B cell (primary cell): ENCODE data around the gene CCNI. TPM values are rescaled to one million over a fixed set of nuclear protein-coding genes. Genes with fewer than 3 reads are reported as not detected.

Experiments used
- ATAC-seq: fragments of 200-7000 bp; cut with Tn5 transposase; one replicate; pipeline ENCODE4 v1.10.0; 2021; ENCODE audit warnings: low read depth, mild to moderate bottlenecking, moderate number of reproducible peaks, moderate library complexity
- CTCF ChIA-PET: fragments of 350-600 bp; sonication (Branson Sonifier 250); formaldehyde crosslinking; loops from one replicate; lab custom pipeline; 2021; ENCODE audit warnings: antibody characterized with exemption, inconsistent platforms; lab: Charles Lee
- POLR2A ChIA-PET: fragments of 350-600 bp; sonication (Branson Sonifier 250); formaldehyde crosslinking; loops from one replicate; lab custom pipeline; 2021; ENCODE audit warnings: antibody characterized with exemption; lab: Charles Lee
- DNase-seq: peaks from one replicate; pipeline ENCODE4 v3.0.0; 2013
- H2AFZ ChIP-seq: 2 replicates; pipeline ENCODE4 v1.6.1; 2012; ENCODE audit warnings: mild to moderate bottlenecking, low read depth, low read length; ENCODE audit not compliant: insufficient read depth, poor library complexity, severe bottlenecking
- H3K27ac ChIP-seq, 2 donors: 1 replicate in 1 of 2; 2 replicates in 1 of 2; pipeline ENCODE4 v1.5.1; 2012 to 2013; ENCODE audit warnings: low read length in 2 of 2, mild to moderate bottlenecking in 2 of 2, moderate library complexity in 1 of 2
- H3K27me3 ChIP-seq, 4 experiments: fragments of 200-600 bp in 1 of 4; sonication (generic) in 1 of 4; replicated peaks in 1 of 4; 1 replicate in 2 of 4; 2 replicates in 2 of 4; pipeline versions ENCODE4 v1.6.1 to v1.7.0; 2013 to 2016; ENCODE audit warnings: low read length in 3 of 4, mild to moderate bottlenecking in 2 of 4, mixed read lengths in 1 of 4, moderate library complexity in 1 of 4; ENCODE audit not compliant: insufficient read depth in 4 of 4, control insufficient read depth in 3 of 4; ENCODE audit errors: control extremely low read depth in 1 of 4
- H3K36me3 ChIP-seq, 2 experiments: replicated peaks in 1 of 2; 1 replicate in 1 of 2; 2 replicates in 1 of 2; pipeline versions ENCODE4 v1.6.1 to v1.7.1; 2013; ENCODE audit warnings: low read length in 1 of 2; ENCODE audit not compliant: insufficient read depth in 2 of 2, control insufficient read depth in 1 of 2; ENCODE audit errors: control extremely low read depth in 1 of 2, extremely low read depth in 1 of 2
- H3K4me1 ChIP-seq, 2 donors: fragments of 200-600 bp in 1 of 2; sonication (generic) in 1 of 2; 1 replicate in 1 of 2; 2 replicates in 1 of 2; pipeline versions ENCODE4 v1.5.1 to v1.6.1; 2013 to 2017; ENCODE audit warnings: low read length in 2 of 2; ENCODE audit not compliant: control insufficient read depth in 2 of 2, insufficient read depth in 2 of 2
- H3K4me2 ChIP-seq: replicated peaks from 2 replicates; pipeline ENCODE3; 2012; ENCODE audit warnings: mild to moderate bottlenecking, low read depth, low read length; ENCODE audit not compliant: poor library complexity, severe bottlenecking
- H3K4me3 ChIP-seq, 5 experiments: fragments of 200-600 bp in 1 of 5; sonication (generic) in 1 of 5; 1 replicate in 3 of 5; 2 replicates in 2 of 5; pipeline versions ENCODE4 v1.5.1 to v1.7.0; 2011 to 2016; ENCODE audit warnings: low read length in 4 of 5, mild to moderate bottlenecking in 4 of 5, low read depth in 2 of 5, control low read depth in 1 of 5, moderate library complexity in 1 of 5; ENCODE audit not compliant: insufficient read depth in 1 of 5; ENCODE audit errors: control extremely low read depth in 1 of 5, extremely low read depth in 1 of 5
- H3K79me2 ChIP-seq: fragments of 200-600 bp; sonication (generic); one replicate; pipeline ENCODE4 v1.6.0; 2016; ENCODE audit warnings: low read length; ENCODE audit not compliant: control insufficient read depth, insufficient read depth
- H3K9ac ChIP-seq: fragments of 200-600 bp; sonication (generic); 2 replicates; pipeline ENCODE4 v1.6.1; 2017; ENCODE audit warnings: mild to moderate bottlenecking, low read length, moderate library complexity
- H3K9me3 ChIP-seq, 3 donors: one replicate each; pipeline versions ENCODE4 v1.6.1 to v1.7.1; 2013; ENCODE audit warnings: low read length in 2 of 3; ENCODE audit not compliant: control insufficient read depth in 2 of 3, insufficient read depth in 1 of 3; ENCODE audit errors: control extremely low read depth in 1 of 3
- H4K20me1 ChIP-seq: 2 replicates; pipeline ENCODE4 v1.6.0; 2012; ENCODE audit warnings: mild to moderate bottlenecking, low read length; ENCODE audit not compliant: insufficient read depth, control insufficient read depth, poor library complexity, severe bottlenecking
- H3K27ac Mint-ChIP-seq: one replicate; pipeline ENCODE4 v1.8.0; 2021; ENCODE audit warnings: mixed read lengths
- H3K27me3 Mint-ChIP-seq: one replicate; pipeline ENCODE4 v1.8.0; 2021; ENCODE audit warnings: mixed read lengths
- H3K4me1 Mint-ChIP-seq: one replicate; pipeline ENCODE4 v1.8.0; 2021; ENCODE audit warnings: mixed read lengths
- H3K4me3 Mint-ChIP-seq: one replicate; pipeline ENCODE4 v1.8.0; 2021; ENCODE audit warnings: mixed read lengths
- H3K9me3 Mint-ChIP-seq: one replicate; pipeline ENCODE4 v1.8.0; 2022; ENCODE audit warnings: mixed read lengths; ENCODE audit not compliant: insufficient read depth
- EZH2 ChIP-seq: IDR thresholded peaks from 2 replicates; pipeline ENCODE4 v1.6.1; 2012; ENCODE audit warnings: borderline replicate concordance, low read depth, mild to moderate bottlenecking, moderate library complexity, low read length; ENCODE audit not compliant: insufficient read depth, poor library complexity, severe bottlenecking
- WGBS: methylation state at CpG from one replicate; pipeline ENCODE4 v1.1.5; 2013; ENCODE audit warnings: missing lambda C conversion rate; ENCODE audit not compliant: insufficient coverage; 5-methylcytosine and 5-hydroxymethylcytosine counted together
- intact Hi-C: fragments of 100-400 bp; cut with micrococcal nuclease; formaldehyde crosslinking; loops from one replicate; pipeline ENCODE4 v1.10.0; 2022
- polyA plus RNA-seq: library from polyadenylated mRNA; depleted of rRNA; stranded (reverse); fragments of >200 nt; gene quantifications from 2 replicates; pipeline ENCODE4 v1.2.3, GENCODE V29; 2012
- total RNA-seq, 2 donors: library from RNA; stranded (reverse); fragments of 120-200 nt in 1 of 2; gene quantifications; 1 replicate in 1 of 2; 2 replicates in 1 of 2; pipeline versions ENCODE4 v1.2.3 to v1.2.4, GENCODE V29; 2013 to 2022
- TF ChIP-seq, protein P1 (sequence below): fragments of 200-600 bp; IDR thresholded peaks from one replicate; pipeline ENCODE4 v1.8.0; 2022; ENCODE audit warnings: antibody characterized with exemption, mild to moderate bottlenecking

CCNI gene
- total and polyA plus RNA-seq, 2 donors (not counting 1 experiment from before 2014, with no cell fraction given) = 95.1 to 314 TPM

- ChIA-PET POLR2A (interaction anchor here (1.3 kb wide), 1 partner anchor 64 kb away, joined by 4 read pairs; no protein-coding TSS in a partner anchor), CTCF (interaction anchor here (0.7 to 14.9 kb wide), 14 partner anchors 11 to 266 kb away, joined by 3 to 444 read pairs (median 6); no protein-coding TSS in a partner anchor)
- ATAC-seq (no peak), DNase-seq (no peak)
- Histone ChIP-seq H3K4me2 (peak overlapping the region; percentile 36), H3K4me3 (no peak overlapping the region), H3K79me2 (peaks cover 13% of the 10 kb centered on the region), H3K9ac (no peak overlapping the region), H3K27me3 (no peaks in the 10 kb centered on the region), H3K4me1 (peaks cover 21 to 23% of the 10 kb centered on the region in 2 donors), H3K9me3 (peaks cover 0 to 2% (median 0%) of the 10 kb centered on the region in 3 donors), H4K20me1 (no peaks in the 10 kb centered on the region), H2AFZ (peak overlapping the region; percentile 48), H3K27ac (peak overlapping the region; percentile 55 to 64), H3K36me3 (no peaks in the 10 kb centered on the region)
- Mint-ChIP-seq H3K4me1 (peaks cover 20% of the 10 kb centered on the region), H3K4me3 (no peak overlapping the region), H3K27ac (no peak overlapping the region), H3K9me3 (no peaks in the 10 kb centered on the region), H3K27me3 (no peaks in the 10 kb centered on the region)
- no CpG with 5 or more reads among the region's 1 CpG for WGBS
- TF ChIP-seq EZH2 = no peak
- intact Hi-C loops = no loop called here
Measured at GRCh38 chr4:77093401-77093800, 17.6 kb upstream of the CCNI start.

GRCh38 chr4:77092975-77093374, 17.2 kb upstream of the CCNI start:
- peak overlapping the region; percentile 36 for H3K4me2 ChIP-seq

More at GRCh38 chr4:77092975-77093374, 17.2 kb upstream of the CCNI start:
- H3K4me3 ChIP-seq = no peak overlapping the region
- Mint-ChIP-seq H3K27me3 (no peaks in the 10 kb centered on the region), H3K9me3 (no peaks in the 10 kb centered on the region), H3K4me3 (no peak overlapping the region), H3K27ac (peak overlapping the region; percentile 80), H3K4me1 (peaks cover 20% of the 10 kb centered on the region)
- intact Hi-C loops = no loop called here
- ATAC-seq = no peak
- 65% methylated on average over 2 of the region's 2 CpGs for WGBS
- peaks cover 21 to 23% of the 10 kb centered on the region in 2 donors for H3K4me1 ChIP-seq
- H3K27me3 ChIP-seq = no peaks in the 10 kb centered on the region
- ChIA-PET CTCF (interaction anchor here (0.7 to 14.9 kb wide), 14 partner anchors 11 to 267 kb away, joined by 3 to 444 read pairs (median 4); no protein-coding TSS in a partner anchor), POLR2A (interaction anchor here (0.6 to 1.3 kb wide), 2 partner anchors 60 to 65 kb away, joined by 3 to 4 read pairs; no protein-coding TSS in a partner anchor)
- peak overlapping the region; percentile 48 for H2AFZ ChIP-seq
- no peaks in the 10 kb centered on the region for H4K20me1 ChIP-seq
- H3K79me2 ChIP-seq = peaks cover 17% of the 10 kb centered on the region
- H3K27ac ChIP-seq = peak overlapping the region; percentile 55 to 64
- no peak overlapping the region for H3K9ac ChIP-seq
- H3K36me3 ChIP-seq = no peaks in the 10 kb centered on the region
- no peak for TF ChIP-seq EZH2
- TF ChIP-seq, protein P1, sequence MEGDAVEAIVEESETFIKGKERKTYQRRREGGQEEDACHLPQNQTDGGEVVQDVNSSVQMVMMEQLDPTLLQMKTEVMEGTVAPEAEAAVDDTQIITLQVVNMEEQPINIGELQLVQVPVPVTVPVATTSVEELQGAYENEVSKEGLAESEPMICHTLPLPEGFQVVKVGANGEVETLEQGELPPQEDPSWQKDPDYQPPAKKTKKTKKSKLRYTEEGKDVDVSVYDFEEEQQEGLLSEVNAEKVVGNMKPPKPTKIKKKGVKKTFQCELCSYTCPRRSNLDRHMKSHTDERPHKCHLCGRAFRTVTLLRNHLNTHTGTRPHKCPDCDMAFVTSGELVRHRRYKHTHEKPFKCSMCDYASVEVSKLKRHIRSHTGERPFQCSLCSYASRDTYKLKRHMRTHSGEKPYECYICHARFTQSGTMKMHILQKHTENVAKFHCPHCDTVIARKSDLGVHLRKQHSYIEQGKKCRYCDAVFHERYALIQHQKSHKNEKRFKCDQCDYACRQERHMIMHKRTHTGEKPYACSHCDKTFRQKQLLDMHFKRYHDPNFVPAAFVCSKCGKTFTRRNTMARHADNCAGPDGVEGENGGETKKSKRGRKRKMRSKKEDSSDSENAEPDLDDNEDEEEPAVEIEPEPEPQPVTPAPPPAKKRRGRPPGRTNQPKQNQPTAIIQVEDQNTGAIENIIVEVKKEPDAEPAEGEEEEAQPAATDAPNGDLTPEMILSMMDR = no peak
- peaks cover 0 to 2% (median 0%) of the 10 kb centered on the region in 3 donors for H3K9me3 ChIP-seq
- DNase-seq = peak; percentile 27
